ENCODE data around the gene DOCK11.

- TF ChIP-seq CTBP1 (IDR thresholded peaks at IDR 0.05; ENCODE audit: borderline replicate concordance): no peak
- no peak for TF ChIP-seq L3MBTL2 (conservative IDR thresholded peaks at IDR 0.05)
- no peak for TF ChIP-seq SP1 (IDR thresholded peaks at IDR 0.05)
- no peak for TF ChIP-seq FOXA1 (IDR thresholded peaks at IDR 0.05)
- TF ChIP-seq BHLHE40 (IDR thresholded peaks at IDR 0.05; ENCODE audit: borderline replicate concordance): no peak
- no peak for TF ChIP-seq FOXK2 (IDR thresholded peaks at IDR 0.05)
- no peak for TF ChIP-seq SUZ12 (IDR thresholded peaks at IDR 0.05)
- TF ChIP-seq LEF1 (IDR thresholded peaks at IDR 0.05; ENCODE audit: borderline replicate concordance): no peak
- TF ChIP-seq NFRKB (IDR thresholded peaks at IDR 0.05): no peak
- TF ChIP-seq ELF4 (IDR thresholded peaks at IDR 0.05): no peak
- no peak for TF ChIP-seq TARDBP (IDR thresholded peaks at IDR 0.05)
- TF ChIP-seq, protein P1, sequence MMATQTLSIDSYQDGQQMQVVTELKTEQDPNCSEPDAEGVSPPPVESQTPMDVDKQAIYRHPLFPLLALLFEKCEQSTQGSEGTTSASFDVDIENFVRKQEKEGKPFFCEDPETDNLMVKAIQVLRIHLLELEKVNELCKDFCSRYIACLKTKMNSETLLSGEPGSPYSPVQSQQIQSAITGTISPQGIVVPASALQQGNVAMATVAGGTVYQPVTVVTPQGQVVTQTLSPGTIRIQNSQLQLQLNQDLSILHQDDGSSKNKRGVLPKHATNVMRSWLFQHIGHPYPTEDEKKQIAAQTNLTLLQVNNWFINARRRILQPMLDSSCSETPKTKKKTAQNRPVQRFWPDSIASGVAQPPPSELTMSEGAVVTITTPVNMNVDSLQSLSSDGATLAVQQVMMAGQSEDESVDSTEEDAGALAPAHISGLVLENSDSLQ (IDR thresholded peaks at IDR 0.05): no peak
- TF ChIP-seq FOXM1 (IDR thresholded peaks at IDR 0.05; ENCODE audit: borderline replicate concordance): no peak
Observed at GRCh38 chrX:118574666-118575065, 79.1 kb downstream of the DOCK11 start.

All from HEK293T (cell line).